ENCODE data around the gene CDK10. TPM values are rescaled to one million over a fixed set of nuclear protein-coding genes. Genes with fewer than 3 reads are reported as not detected.

The CDK10 gene
- total and polyA plus RNA-seq, 9 of the 15 experiments (the other 6 are each of a cell fraction or from before 2014, with no cell fraction given): 2.0 to 85.1 (median 40.1) TPM

GRCh38 chr16:89700649-89701424 lies 14.3 kb downstream of the CDK10 start (continued):
- TF ChIP-seq GATAD2A (IDR thresholded peaks at IDR 0.05) (no peak), RBM34 (IDR thresholded peaks at IDR 0.05; ENCODE audit: borderline replicate concordance, insufficient read depth, low read length) (no peak), GATAD2B (IDR thresholded peaks at IDR 0.05; ENCODE audit: borderline replicate concordance) (no peak), PCBP1 (IDR thresholded peaks at IDR 0.05; ENCODE audit: low read depth, low read length, poor library complexity, severe bottlenecking) (no peak), ZNF589 (CRISPR knock-in tag; IDR thresholded peaks at IDR 0.05; ENCODE audit: low read depth) (no peak), LCOR (CRISPR knock-in tag; IDR thresholded peaks at IDR 0.05) (no peak), NR1H2 (CRISPR knock-in tag; IDR thresholded peaks at IDR 0.05) (no peak), FOXK1 (CRISPR knock-in tag; IDR thresholded peaks at IDR 0.05; ENCODE audit: borderline replicate concordance) (no peak), MECOM (CRISPR knock-in tag; IDR thresholded peaks at IDR 0.05) (no peak), NCOA6 (IDR thresholded peaks at IDR 0.05) (no peak; the same call in 1 of the 2 replicates), VEZF1 (CRISPR knock-in tag; IDR thresholded peaks at IDR 0.05) (no peak)
